Thoracic aorta (tissue), 2 donors: Measurements from ENCODE around the gene FICD. TPM values are rescaled to one million over a fixed set of nuclear protein-coding genes. Genes with fewer than 3 reads are reported as not detected.

Source experiments
- ATAC-seq: fragments of 150-250 bp; one replicate; pipeline ENCODE4 v1.8.0; 2017; ENCODE audit warnings: low read depth; ENCODE audit not compliant: insufficient number of reproducible peaks, low FRiP score
- DNase-seq: peaks from one replicate; pipeline ENCODE4 v3.0.0-alpha.2; 2020; ENCODE audit warnings: low spot score
- H3K27ac ChIP-seq, 2 donors: fragments of 200-600 bp; sonication (generic); 1 replicate in 1 of 2; 2 replicates in 1 of 2; pipeline ENCODE4 v1.5.1; 2016; ENCODE audit warnings: mild to moderate bottlenecking in 2 of 2, moderate library complexity in 2 of 2
- H3K27me3 ChIP-seq: fragments of 200-600 bp; sonication (generic); replicated peaks from 2 replicates; pipeline ENCODE4 v1.6.0; 2016; ENCODE audit warnings: mild to moderate bottlenecking; ENCODE audit not compliant: insufficient read depth
- H3K36me3 ChIP-seq: fragments of 200-600 bp; sonication (generic); one replicate; pipeline ENCODE4 v1.5.1; 2016
- H3K4me1 ChIP-seq, 2 donors: fragments of 200-600 bp; sonication (generic); 1 replicate in 1 of 2; 2 replicates in 1 of 2; pipeline versions ENCODE4 v1.5.1 to v1.6.0; 2016; ENCODE audit warnings: low read depth in 2 of 2, mild to moderate bottlenecking in 1 of 2; ENCODE audit not compliant: control insufficient read depth in 1 of 2
- H3K4me3 ChIP-seq: fragments of 200-600 bp; sonication (generic); 2 replicates; pipeline ENCODE4 v1.5.1; 2016; ENCODE audit warnings: mild to moderate bottlenecking
- H3K9me3 ChIP-seq: fragments of 200-600 bp; sonication (generic); 2 replicates; pipeline ENCODE4 v1.5.1; 2016
- CTCF ChIP-seq: fragments of 200-600 bp; sonication (generic); IDR thresholded peaks from one replicate; pipeline ENCODE4 v1.5.1; 2019; ENCODE audit warnings: antibody characterized with exemption
- total RNA-seq, 2 donors: library from RNA; depleted of rRNA; stranded (reverse); fragments of >200 nt; gene quantifications; one replicate each; pipeline versions ENCODE4 v1.1.0 to v1.2.3, GENCODE V29; 2016

The FICD gene
- total RNA-seq, 2 donors from 2014 or later = 10.2 to 11.8 TPM

GRCh38 chr12:108515916-108516315 lies 839 bp downstream of the FICD start:
- peaks cover 4% of the 10 kb centered on the region for H3K36me3 ChIP-seq
- ATAC-seq (no peak), DNase-seq (no peak)
- peaks cover 6 to 29% of the 10 kb centered on the region in 2 donors for H3K4me1 ChIP-seq
- H3K27me3 ChIP-seq = no peaks in the 10 kb centered on the region
- no peak for TF ChIP-seq CTCF
- H3K9me3 ChIP-seq = no peaks in the 10 kb centered on the region
- no peak overlapping the region for H3K27ac ChIP-seq
- H3K4me3 ChIP-seq = peak overlapping the region; percentile 88

GRCh38 chr12:108516511-108517275 lies 1.6 kb downstream of the FICD start:
- no peak for ATAC-seq

GRCh38 chr12:108517288-108518100 lies 2.4 kb downstream of the FICD start:
- no peak for DNase-seq
- no peak for ATAC-seq
- peaks cover 8% of the 10 kb centered on the region for H3K36me3 ChIP-seq
- peaks cover 6 to 19% of the 10 kb centered on the region in 2 donors for H3K4me1 ChIP-seq
- H3K9me3 ChIP-seq = no peaks in the 10 kb centered on the region
- H3K27me3 ChIP-seq = no peaks in the 10 kb centered on the region
- no peak for TF ChIP-seq CTCF
- no peak overlapping the region for H3K4me3 ChIP-seq
- H3K27ac ChIP-seq = no peak overlapping the region

More at GRCh38 chr12:108516511-108517275, 1.6 kb downstream of the FICD start:
- TF ChIP-seq CTCF = no peak
- Histone ChIP-seq H3K36me3 (peaks cover 4% of the 10 kb centered on the region), H3K27ac (no peak overlapping the region), H3K4me1 (peaks cover 6 to 27% of the 10 kb centered on the region in 2 donors), H3K9me3 (no peaks in the 10 kb centered on the region), H3K27me3 (no peaks in the 10 kb centered on the region), H3K4me3 (no peak overlapping the region)
- no peak for DNase-seq

GRCh38 chr12:108518101-108518715 lies 3.1 kb downstream of the FICD start:
- Histone ChIP-seq H3K4me3 (no peak overlapping the region), H3K9me3 (no peaks in the 10 kb centered on the region), H3K27me3 (no peaks in the 10 kb centered on the region), H3K36me3 (peaks cover 15% of the 10 kb centered on the region), H3K4me1 (peaks cover 6 to 19% of the 10 kb centered on the region in 2 donors), H3K27ac (no peak overlapping the region)
- ATAC-seq (no peak), DNase-seq (no peak)
- TF ChIP-seq CTCF = no peak
